ENCODE results near the gene CX3CR1.

Gene CX3CR1

DNA sequence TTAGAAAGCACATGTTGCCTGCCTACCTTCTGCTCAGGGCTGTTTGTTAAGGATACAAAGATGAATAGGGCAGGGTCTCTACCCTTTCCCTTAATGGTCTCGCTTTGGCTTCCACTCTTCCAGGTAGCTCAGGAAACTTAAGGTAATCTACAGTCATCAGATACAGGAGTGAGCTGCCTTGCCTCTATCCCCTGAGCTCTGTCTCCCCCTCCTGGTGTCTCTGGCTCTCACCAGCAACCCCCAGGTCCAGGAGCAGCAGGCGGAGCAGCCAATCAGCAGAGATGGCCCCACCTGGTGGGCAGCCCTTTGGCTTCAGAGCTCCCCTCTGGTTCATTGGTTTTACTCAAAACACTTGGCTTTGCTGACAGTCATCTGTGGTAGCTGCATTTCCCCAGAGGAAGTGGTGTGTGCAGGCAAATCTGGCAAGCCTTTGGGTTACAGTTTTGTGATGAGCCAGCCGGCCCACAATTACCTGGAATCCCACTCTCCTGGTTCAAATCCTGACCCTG, 8.5 kb upstream of the CX3CR1 start (continued):
- TF ChIP-seq PPARA (CRISPR knock-in tag; IDR thresholded peaks at IDR 0.05; ENCODE audit: borderline replicate concordance): no peak
- no peak for TF ChIP-seq SNAI2 (CRISPR knock-in tag; IDR thresholded peaks at IDR 0.05)
- TF ChIP-seq ISL1 (CRISPR knock-in tag; IDR thresholded peaks at IDR 0.05): no peak
- no peak for TF ChIP-seq ESRRG (CRISPR knock-in tag; IDR thresholded peaks at IDR 0.05)
- TF ChIP-seq ZC3H10 (CRISPR knock-in tag; IDR thresholded peaks at IDR 0.05): no peak
- TF ChIP-seq TCF4 (CRISPR knock-in tag; IDR thresholded peaks at IDR 0.05; ENCODE audit: borderline replicate concordance): no peak

DNA sequence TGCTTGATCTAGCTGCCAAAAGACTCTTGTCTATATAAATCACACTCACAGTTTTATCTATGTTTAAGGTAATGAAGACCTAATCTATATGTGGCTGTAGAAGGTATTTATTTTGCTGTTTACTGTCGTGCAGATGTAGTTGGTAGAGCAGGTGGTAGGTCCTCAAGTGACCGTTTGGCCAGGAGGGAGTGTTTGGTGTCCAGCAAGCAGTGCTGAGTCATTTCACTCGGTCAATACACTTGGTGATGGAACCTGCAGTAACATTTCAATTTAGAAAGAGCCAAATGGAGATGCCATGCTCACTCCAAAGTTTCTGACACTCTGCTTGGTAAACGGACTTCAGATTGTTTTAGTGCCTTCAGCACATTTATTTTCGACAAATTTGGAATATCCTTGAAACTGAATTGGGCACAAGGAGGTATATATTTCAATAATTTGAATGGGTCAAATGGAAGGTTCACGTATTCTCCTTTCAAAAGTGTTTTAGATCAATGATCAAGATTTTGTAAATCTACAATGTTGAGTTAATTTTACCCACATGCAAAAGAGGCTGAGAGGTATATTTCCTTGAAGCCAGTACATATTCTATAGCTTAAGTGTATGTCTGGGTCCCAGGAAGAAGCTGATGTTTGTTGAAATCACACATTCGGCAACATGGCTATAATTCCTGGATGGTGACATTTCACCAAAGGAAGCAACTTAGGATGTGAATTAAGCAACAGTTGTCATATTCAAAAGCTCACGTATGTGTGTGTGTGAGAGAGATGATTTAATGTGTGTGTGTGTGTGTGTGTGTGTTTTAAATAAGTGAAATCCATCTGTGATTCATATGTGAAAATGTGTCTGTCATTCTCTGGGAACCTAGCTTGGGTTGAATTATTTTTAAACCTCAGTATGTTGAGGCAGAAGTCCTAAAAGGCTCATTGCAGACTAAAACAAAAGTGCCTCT, 7.7 kb upstream of the CX3CR1 start:
- TF ChIP-seq TOX (CRISPR knock-in tag; IDR thresholded peaks at IDR 0.05; ENCODE audit: borderline replicate concordance) (no peak), ZNF8 (CRISPR knock-in tag; IDR thresholded peaks at IDR 0.05) (no peak), ZNF565 (CRISPR knock-in tag; conservative IDR thresholded peaks at IDR 0.05; ENCODE audit: low read depth) (no peak), CSDC2 (CRISPR knock-in tag; IDR thresholded peaks at IDR 0.05) (no peak), SNAI2 (CRISPR knock-in tag; IDR thresholded peaks at IDR 0.05) (no peak), RARB (CRISPR knock-in tag; IDR thresholded peaks at IDR 0.05) (no peak), PATZ1 (CRISPR knock-in tag; IDR thresholded peaks at IDR 0.05; ENCODE audit: borderline replicate concordance) (no peak), ZC3H10 (CRISPR knock-in tag; IDR thresholded peaks at IDR 0.05) (no peak), PPARA (CRISPR knock-in tag; IDR thresholded peaks at IDR 0.05; ENCODE audit: borderline replicate concordance) (no peak), ESRRG (CRISPR knock-in tag; IDR thresholded peaks at IDR 0.05) (no peak)
- TF ChIP-seq, protein P1, sequence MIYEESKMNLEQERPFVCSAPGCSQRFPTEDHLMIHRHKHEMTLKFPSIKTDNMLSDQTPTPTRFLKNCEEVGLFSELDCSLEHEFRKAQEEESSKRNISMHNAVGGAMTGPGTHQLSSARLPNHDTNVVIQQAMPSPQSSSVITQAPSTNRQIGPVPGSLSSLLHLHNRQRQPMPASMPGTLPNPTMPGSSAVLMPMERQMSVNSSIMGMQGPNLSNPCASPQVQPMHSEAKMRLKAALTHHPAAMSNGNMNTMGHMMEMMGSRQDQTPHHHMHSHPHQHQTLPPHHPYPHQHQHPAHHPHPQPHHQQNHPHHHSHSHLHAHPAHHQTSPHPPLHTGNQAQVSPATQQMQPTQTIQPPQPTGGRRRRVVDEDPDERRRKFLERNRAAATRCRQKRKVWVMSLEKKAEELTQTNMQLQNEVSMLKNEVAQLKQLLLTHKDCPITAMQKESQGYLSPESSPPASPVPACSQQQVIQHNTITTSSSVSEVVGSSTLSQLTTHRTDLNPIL (CRISPR knock-in tag; IDR thresholded peaks at IDR 0.05; ENCODE audit: low read depth): no peak
- TF ChIP-seq, protein P2, sequence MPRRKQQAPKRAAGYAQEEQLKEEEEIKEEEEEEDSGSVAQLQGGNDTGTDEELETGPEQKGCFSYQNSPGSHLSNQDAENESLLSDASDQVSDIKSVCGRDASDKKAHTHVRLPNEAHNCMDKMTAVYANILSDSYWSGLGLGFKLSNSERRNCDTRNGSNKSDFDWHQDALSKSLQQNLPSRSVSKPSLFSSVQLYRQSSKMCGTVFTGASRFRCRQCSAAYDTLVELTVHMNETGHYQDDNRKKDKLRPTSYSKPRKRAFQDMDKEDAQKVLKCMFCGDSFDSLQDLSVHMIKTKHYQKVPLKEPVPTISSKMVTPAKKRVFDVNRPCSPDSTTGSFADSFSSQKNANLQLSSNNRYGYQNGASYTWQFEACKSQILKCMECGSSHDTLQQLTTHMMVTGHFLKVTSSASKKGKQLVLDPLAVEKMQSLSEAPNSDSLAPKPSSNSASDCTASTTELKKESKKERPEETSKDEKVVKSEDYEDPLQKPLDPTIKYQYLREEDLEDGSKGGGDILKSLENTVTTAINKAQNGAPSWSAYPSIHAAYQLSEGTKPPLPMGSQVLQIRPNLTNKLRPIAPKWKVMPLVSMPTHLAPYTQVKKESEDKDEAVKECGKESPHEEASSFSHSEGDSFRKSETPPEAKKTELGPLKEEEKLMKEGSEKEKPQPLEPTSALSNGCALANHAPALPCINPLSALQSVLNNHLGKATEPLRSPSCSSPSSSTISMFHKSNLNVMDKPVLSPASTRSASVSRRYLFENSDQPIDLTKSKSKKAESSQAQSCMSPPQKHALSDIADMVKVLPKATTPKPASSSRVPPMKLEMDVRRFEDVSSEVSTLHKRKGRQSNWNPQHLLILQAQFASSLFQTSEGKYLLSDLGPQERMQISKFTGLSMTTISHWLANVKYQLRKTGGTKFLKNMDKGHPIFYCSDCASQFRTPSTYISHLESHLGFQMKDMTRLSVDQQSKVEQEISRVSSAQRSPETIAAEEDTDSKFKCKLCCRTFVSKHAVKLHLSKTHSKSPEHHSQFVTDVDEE (CRISPR knock-in tag; IDR thresholded peaks at IDR 0.05): no peak
- no peak for ATAC-seq

DNA sequence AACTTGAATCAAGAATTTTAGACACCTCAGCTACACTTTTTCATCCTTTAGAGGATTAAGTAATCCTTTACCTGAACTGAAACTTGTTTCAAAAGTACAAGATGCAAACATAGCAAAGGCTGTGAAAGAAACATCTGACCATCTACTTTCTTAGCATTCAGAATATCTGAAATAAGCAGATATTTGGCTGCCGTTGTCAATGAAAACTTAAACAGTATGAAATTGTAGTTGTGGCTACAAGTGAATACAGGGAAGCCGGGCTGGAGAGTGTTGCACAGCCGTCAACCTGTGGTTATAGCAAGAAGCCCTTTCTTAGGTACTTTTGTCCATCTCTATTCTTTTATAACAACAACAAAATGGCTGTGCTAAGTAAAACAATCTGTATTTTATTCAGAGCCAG, 6.9 kb upstream of the CX3CR1 start:
- ATAC-seq: no peak
- TF ChIP-seq GLIS3 (CRISPR knock-in tag; IDR thresholded peaks at IDR 0.05): no peak

GRCh38 chr3:39285332-39285731, 5.5 kb upstream of the CX3CR1 start:
- no peak for ATAC-seq
- TF ChIP-seq ZFP30 (CRISPR knock-in tag; IDR thresholded peaks at IDR 0.05) (no peak), TOX (CRISPR knock-in tag; IDR thresholded peaks at IDR 0.05; ENCODE audit: borderline replicate concordance) (no peak), ESRRG (CRISPR knock-in tag; IDR thresholded peaks at IDR 0.05) (no peak), GLIS3 (CRISPR knock-in tag; IDR thresholded peaks at IDR 0.05) (no peak), ZC3H10 (CRISPR knock-in tag; IDR thresholded peaks at IDR 0.05) (no peak), SNAI2 (CRISPR knock-in tag; IDR thresholded peaks at IDR 0.05) (no peak), ZFP3 (CRISPR knock-in tag; IDR thresholded peaks at IDR 0.05) (no peak), PPARA (CRISPR knock-in tag; IDR thresholded peaks at IDR 0.05; ENCODE audit: borderline replicate concordance) (no peak), BACH2 (CRISPR knock-in tag; IDR thresholded peaks at IDR 0.05; ENCODE audit: borderline replicate concordance) (no peak)

GRCh38 chr3:39284457-39284881, 4.6 kb upstream of the CX3CR1 start:
- ATAC-seq: no peak
- TF ChIP-seq POU6F1 (CRISPR knock-in tag; IDR thresholded peaks at IDR 0.05; ENCODE audit: borderline replicate concordance, low read depth) (no peak), ZFP3 (CRISPR knock-in tag; IDR thresholded peaks at IDR 0.05) (no peak), ZNF565 (CRISPR knock-in tag; conservative IDR thresholded peaks at IDR 0.05; ENCODE audit: low read depth) (no peak), PATZ1 (CRISPR knock-in tag; IDR thresholded peaks at IDR 0.05; ENCODE audit: borderline replicate concordance) (no peak), TOX (CRISPR knock-in tag; IDR thresholded peaks at IDR 0.05; ENCODE audit: borderline replicate concordance) (no peak), BACH2 (CRISPR knock-in tag; IDR thresholded peaks at IDR 0.05; ENCODE audit: borderline replicate concordance) (no peak), RARB (CRISPR knock-in tag; IDR thresholded peaks at IDR 0.05) (no peak)
- TF ChIP-seq, protein P2 (CRISPR knock-in tag; IDR thresholded peaks at IDR 0.05): no peak
